ENCODE data around the gene ACTR3. TPM values are rescaled to one million over a fixed set of nuclear protein-coding genes. Genes with fewer than 3 reads are reported as not detected.

ACTR3 gene
- total and polyA plus RNA-seq, 2 experiments from 2014 or later = 63.7 to 137 TPM

- Mint-ChIP-seq H3K27me3 (ENCODE audit: insufficient read depth, low read depth, poor library complexity) (peaks cover 3% of the 10 kb centered on the region), H3K36me3 (ENCODE audit: low read depth) (peaks cover 8% of the 10 kb centered on the region), H3K4me1 (no peaks in the 10 kb centered on the region; the same call in 2 of the 3 replicates), H3K4me3 (no peak overlapping the region), H3K9me3 (peaks cover 67% of the 10 kb centered on the region), H3K27ac (no peak overlapping the region)
- H3K27ac ChIP-seq (ENCODE audit: low read depth) = no peak overlapping the region
- H3K9me2 ChIP-seq (ENCODE audit: insufficient read depth) = 0 out of 2 replicates have a peak, but pooled peaks cover 6% of the 10 kb centered on the region
- no peak for ATAC-seq
- H3K4me3 ChIP-seq = no peak overlapping the region
- no peak overlapping the region for H2AFZ ChIP-seq
- TF ChIP-seq ZNF462 (CRISPR knock-in tag; IDR thresholded peaks at IDR 0.05) (no peak), ZNF331 (CRISPR knock-in tag; IDR thresholded peaks at IDR 0.05; ENCODE audit: low read depth) (no peak), ETS1 (IDR thresholded peaks at IDR 0.05) (no peak), POLR2AphosphoS5 (IDR thresholded peaks at IDR 0.05; ENCODE audit: low read depth) (no peak), NANOG (IDR thresholded peaks at IDR 0.05; ENCODE audit: borderline replicate concordance) (no peak), JUNB (IDR thresholded peaks at IDR 0.05; ENCODE audit: unreplicated experiment) (no peak), EZH2 (IDR thresholded peaks at IDR 0.05; ENCODE audit: low read depth, unreplicated experiment) (no peak)
- H3K4me2 ChIP-seq = no peak overlapping the region
- no peaks in the 10 kb centered on the region for H3K4me1 ChIP-seq (ENCODE audit: insufficient read depth)
- H3F3A ChIP-seq (replicated peaks; ENCODE audit: low read depth) = no peaks in the 10 kb centered on the region
- no peaks in the 10 kb centered on the region for H3K79me2 ChIP-seq (replicated peaks; ENCODE audit: insufficient read depth)
- no peak for DNase-seq (ENCODE audit: low spot score)
- no peaks in the 10 kb centered on the region for H3K36me3 ChIP-seq (ENCODE audit: insufficient read depth)
- no peaks in the 10 kb centered on the region for H4K20me1 ChIP-seq (replicated peaks; ENCODE audit: insufficient read depth)
- no peaks in the 10 kb centered on the region for H3K27me3 ChIP-seq (ENCODE audit: insufficient read depth)
Measured at GRCh38 chr2:114005110-114005783, 115.4 kb downstream of the ACTR3 start.

Data from GM23338 (cell line).